GM23248 (cell line): ENCODE results near the gene CYS1.
"Not testable (repeated sequence)": the region's sequence is repeated elsewhere in the genome, so short reads cannot be mapped to it uniquely, and the experiment has no call there.

ENCODE experiments used
- EZH2 ChIP-seq: fragments of 200-600 bp; sonication (generic); IDR thresholded peaks from 2 replicates; pipeline ENCODE4 v1.6.1; 2018; ENCODE audit warnings: antibody characterized with exemption, mild to moderate bottlenecking; ENCODE audit not compliant: insufficient read depth, poor library complexity, severe bottlenecking
- EZH2phosphoT487 ChIP-seq: fragments of 200-600 bp; sonication (generic); IDR thresholded peaks from 2 replicates; pipeline ENCODE4 v1.6.1; 2018; ENCODE audit warnings: antibody characterized with exemption, moderate library complexity, mild to moderate bottlenecking, low read depth; ENCODE audit not compliant: insufficient read depth

GRCh38 chr2:10011606-10012325 is 68.4 kb downstream of the CYS1 start:
- not testable (repeated sequence) for TF ChIP-seq EZH2phosphoT487, EZH2
